Measurements from ENCODE around the gene TRAPPC5.

- TF ChIP-seq CTCF (IDR thresholded peaks at IDR 0.05 in 8 of 11, conservative IDR thresholded peaks at IDR 0.05 in 3 of 11): no peak
- TF ChIP-seq POLR2A (IDR thresholded peaks at IDR 0.05): no peak
These were observed 41.7 kb upstream of the TRAPPC5 start for GRCh38 chr19:7638802-7639465.

Measured in spleen (tissue), 7 donors.